ENCODE data around the gene C1QTNF9B.

DNA sequence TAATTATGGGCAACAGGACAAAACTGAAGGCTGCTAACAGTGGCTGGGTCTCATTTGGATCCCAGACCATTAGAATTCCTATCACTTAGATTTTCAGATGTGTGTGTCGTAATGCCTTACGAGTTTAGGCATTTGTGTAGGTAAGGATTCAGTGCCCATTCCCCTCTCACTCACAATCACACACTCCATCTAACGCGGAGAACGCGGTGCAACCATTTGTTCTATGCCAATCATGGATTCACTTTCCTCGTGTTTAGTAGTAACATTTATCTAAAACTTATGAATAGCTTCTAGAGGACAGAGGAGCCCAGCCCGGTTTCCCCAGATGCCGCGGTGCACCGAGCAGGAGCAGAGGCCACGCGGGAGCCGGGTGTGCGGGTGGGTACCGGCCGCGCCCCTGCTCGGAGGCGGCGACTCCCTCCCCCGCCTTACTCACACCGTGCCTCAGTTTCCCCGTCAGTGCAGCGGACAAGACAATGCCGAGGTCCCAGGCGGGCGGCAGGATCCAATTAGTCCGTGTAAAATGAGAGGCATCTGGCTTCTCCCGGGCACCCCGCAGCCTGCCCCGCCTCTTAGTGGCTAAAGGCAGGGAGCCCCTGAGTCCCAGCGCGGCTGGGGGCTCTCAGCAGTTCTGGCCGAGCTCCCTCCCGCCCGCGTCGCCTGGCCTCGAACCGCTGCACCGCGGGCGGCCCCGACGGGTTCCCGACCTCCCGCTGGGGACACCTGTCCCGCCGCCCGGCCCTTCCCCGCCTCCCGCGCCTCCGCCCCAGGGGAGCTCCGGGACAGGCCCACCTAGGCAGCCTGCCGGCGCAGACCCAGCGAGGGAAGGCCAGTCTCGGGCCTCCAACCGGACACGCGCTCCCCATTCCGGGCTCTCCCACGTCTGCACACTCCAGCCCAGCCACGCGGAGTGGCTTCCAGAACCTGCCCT is 5.9 kb upstream of the C1QTNF9B start:
- TF ChIP-seq, protein P1, sequence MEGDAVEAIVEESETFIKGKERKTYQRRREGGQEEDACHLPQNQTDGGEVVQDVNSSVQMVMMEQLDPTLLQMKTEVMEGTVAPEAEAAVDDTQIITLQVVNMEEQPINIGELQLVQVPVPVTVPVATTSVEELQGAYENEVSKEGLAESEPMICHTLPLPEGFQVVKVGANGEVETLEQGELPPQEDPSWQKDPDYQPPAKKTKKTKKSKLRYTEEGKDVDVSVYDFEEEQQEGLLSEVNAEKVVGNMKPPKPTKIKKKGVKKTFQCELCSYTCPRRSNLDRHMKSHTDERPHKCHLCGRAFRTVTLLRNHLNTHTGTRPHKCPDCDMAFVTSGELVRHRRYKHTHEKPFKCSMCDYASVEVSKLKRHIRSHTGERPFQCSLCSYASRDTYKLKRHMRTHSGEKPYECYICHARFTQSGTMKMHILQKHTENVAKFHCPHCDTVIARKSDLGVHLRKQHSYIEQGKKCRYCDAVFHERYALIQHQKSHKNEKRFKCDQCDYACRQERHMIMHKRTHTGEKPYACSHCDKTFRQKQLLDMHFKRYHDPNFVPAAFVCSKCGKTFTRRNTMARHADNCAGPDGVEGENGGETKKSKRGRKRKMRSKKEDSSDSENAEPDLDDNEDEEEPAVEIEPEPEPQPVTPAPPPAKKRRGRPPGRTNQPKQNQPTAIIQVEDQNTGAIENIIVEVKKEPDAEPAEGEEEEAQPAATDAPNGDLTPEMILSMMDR (conservative IDR thresholded peaks at IDR 0.05; ENCODE audit: low read length): no peak
- TF ChIP-seq EZH2phosphoT487 (IDR thresholded peaks at IDR 0.05; ENCODE audit: borderline replicate concordance, low read depth, low read length): no peak

All from OCI-LY7 (cell line).